ENCODE results near the gene AMZ1.

DNA sequence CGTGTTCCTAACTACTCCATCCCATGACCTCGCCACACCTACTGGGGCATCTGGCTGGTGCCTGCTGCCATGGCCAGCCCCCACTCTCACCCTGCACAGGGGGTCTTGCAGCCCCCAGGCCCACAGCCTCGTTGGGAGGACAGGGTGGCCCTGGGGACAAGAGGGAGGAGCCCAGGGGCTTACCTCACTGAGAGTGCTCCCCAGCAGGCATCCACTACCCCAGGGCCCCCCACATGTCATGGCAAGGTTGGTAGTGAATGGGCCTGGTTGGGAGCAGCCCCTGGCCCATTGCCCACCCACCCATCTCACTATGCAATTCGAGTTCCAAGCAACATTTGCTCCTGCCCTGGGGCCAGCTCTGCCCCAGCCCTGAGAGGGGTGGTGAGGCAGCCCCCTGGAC is 24.0 kb upstream of the AMZ1 start:
- TF ChIP-seq EZH2phosphoT487 (IDR thresholded peaks at IDR 0.05; ENCODE audit: insufficient read depth, low read depth) (no peak), EZH2 (IDR thresholded peaks at IDR 0.05; ENCODE audit: insufficient read depth, poor library complexity, severe bottlenecking) (no peak)
